IPS DF 4.7 (cell line): ENCODE measurements around the gene RNU1-1.
"Not testable (repeated sequence)": the region's sequence is repeated elsewhere in the genome, so short reads cannot be mapped to it uniquely, and the experiment has no call there.

Source experiments
- DNase-seq: peaks from one replicate; pipeline ENCODE4 v3.0.0-alpha.2; 2013; ENCODE audit warnings: low spot score; ENCODE audit errors: extremely low read depth

Gene RNU1-1

GRCh38 chr1:16514107-16515055, at the start of gene RNU1-1:
Gene RNU1-1, minus strand, starts transcription at chr1:16514285.
- not testable (repeated sequence) for DNase-seq

GRCh38 chr1:16561035-16561434, 47.0 kb upstream of the RNU1-1 start:
- DNase-seq = not testable (repeated sequence)

GRCh38 chr1:16560498-16560897, 46.4 kb upstream of the RNU1-1 start:
- not testable (repeated sequence) for DNase-seq

- DNase-seq = not testable (repeated sequence)
These were observed 45.6 kb upstream of the RNU1-1 start for GRCh38 chr1:16559688-16560087.

GRCh38 chr1:16557034-16557433, 42.9 kb upstream of the RNU1-1 start:
- not testable (repeated sequence) for DNase-seq

- not testable (repeated sequence) for DNase-seq
These were observed 39.2 kb upstream of the RNU1-1 start for GRCh38 chr1:16553244-16553643.

- not testable (repeated sequence) for DNase-seq
These were observed 36.3 kb upstream of the RNU1-1 start for GRCh38 chr1:16550212-16550918.

- not testable (repeated sequence) for DNase-seq
These were observed 35.5 kb upstream of the RNU1-1 start for GRCh38 chr1:16549545-16549944.

- DNase-seq = not testable (repeated sequence)
These were observed 33.6 kb upstream of the RNU1-1 start for GRCh38 chr1:16547502-16548241.

DNA sequence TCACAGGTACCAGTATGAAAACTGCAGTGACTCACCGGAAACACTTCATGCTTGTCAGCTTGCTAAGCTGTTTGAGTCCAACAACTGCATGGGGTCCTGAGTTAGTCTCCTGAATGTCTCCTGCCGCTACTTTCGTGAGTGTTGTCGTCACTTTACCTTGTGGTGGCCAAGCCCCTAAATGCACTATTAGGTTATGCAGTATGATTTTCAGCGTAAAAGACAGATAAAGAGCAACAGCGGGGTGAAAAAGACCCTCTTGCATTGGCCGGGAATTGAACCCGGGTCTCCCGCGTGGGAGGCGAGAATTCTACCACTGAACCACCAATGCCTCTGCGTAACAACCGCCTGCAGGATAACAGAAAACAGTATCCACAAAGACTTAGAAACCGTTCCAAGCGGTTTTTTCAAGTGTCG, 31.6 kb upstream of the RNU1-1 start:
- DNase-seq = not testable (repeated sequence)

- DNase-seq = not testable (repeated sequence)
These were observed 26.4 kb upstream of the RNU1-1 start for GRCh38 chr1:16540421-16540893.

- not testable (repeated sequence) for DNase-seq
These were observed 23.4 kb upstream of the RNU1-1 start for GRCh38 chr1:16537528-16537927.

DNA sequence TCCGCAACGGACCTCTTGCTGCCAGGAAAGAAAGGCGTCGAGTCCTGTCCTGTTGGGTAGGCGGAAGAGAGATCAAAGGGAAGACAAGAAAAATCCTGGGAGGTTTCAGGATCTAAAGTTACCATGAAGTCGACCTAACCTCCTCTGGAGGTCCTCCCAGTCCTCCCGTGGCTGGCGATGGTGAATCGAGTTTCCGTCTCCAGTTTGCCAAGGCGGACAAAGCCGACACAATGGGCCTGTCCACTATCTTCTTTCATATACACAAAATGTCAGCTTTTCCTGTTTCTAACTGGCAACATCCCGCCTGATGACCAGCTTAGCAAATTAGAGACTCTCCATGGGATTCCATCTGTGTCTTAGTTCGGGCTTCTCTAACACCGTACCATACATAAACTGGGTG, 22.7 kb upstream of the RNU1-1 start:
- DNase-seq = not testable (repeated sequence)

GRCh38 chr1:16535898-16536297, 21.8 kb upstream of the RNU1-1 start:
- DNase-seq = not testable (repeated sequence)

GRCh38 chr1:16535487-16535886, 21.4 kb upstream of the RNU1-1 start:
- DNase-seq = not testable (repeated sequence)

DNA sequence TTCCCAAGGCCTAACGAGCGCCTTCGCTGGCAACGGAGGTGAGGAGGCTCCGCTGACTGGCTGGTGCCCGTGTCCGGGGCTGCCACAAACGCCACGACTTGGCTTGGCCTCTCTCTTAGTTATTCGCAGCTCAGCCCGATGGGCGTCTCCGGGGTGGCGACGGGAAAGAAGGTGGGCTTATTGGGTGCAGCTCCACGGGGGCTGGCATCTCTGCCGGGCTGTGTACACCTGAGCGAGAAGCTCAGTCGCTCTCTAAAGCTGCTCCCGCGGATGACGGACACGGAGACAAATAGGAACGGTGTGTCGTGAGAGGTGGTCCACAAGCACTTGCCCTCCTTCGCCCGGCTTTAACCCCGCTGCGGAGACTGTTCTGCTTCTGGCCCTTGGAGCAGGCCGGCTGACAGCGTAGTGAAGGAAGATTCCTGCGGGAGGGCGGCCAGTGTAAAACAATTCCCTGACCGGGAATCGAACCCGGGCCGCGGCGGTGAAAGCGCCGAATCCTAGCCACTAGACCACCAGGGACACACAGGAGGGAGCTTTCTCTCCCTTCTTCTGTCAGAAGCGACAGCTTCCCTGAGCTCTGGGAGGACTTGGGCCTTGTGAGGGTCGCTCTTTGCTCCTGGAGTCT, 20.9 kb upstream of the RNU1-1 start:
- not testable (repeated sequence) for DNase-seq

DNA sequence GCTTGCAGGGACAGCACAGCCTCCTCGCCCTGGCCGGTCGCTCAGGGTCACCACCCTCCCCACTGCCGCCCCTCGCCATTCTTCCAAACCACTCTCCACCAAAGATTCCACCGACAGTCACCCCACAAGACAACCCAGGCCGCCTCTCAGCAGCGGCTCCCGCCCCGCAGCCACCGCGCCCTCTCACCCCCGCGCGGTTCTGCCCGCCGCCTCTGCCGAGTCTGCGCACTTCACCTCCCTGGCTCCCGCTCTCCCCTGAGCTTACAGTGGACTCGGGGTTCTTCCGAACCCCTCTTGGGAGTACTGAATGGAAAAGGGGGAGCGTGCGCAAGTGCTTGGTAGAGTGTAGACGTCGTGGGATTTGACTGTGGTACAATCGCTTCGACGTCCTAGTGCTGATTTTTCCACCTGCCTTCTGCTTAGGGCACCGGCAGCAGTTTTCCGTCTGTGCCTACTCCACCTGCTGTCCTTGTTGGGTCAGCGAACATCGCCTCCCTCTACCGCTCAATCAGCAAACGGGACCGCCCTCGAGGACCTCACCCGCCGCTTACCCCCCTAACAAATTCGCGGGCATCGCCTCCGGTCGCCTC, 20.2 kb upstream of the RNU1-1 start:
- not testable (repeated sequence) for DNase-seq

GRCh38 chr1:16532235-16532991, 18.3 kb upstream of the RNU1-1 start:
- not testable (repeated sequence) for DNase-seq

DNA sequence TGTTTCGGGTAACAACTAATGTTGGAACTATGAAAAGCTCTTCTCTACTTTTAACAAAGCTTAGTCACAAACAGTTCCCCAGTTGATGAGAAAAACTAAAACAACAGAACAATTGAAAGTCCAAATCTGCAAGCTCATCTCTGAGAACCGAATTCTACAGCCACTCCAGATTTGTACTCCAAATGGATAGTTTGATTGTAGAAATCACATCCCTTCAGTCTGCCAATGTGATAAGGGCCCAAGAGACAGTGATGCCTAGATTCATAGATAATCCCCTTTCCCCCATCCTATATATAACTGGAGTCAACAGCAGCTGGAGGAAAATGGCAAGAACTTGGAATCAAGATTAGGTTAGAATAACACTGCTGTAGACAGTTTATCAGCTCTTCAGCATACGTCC, 14.3 kb upstream of the RNU1-1 start:
- DNase-seq = not testable (repeated sequence)

GRCh38 chr1:16525769-16526168, 11.7 kb upstream of the RNU1-1 start:
- DNase-seq = not testable (repeated sequence)
